Measurements from ENCODE around the gene SIL1. TPM values are rescaled to one million over a fixed set of nuclear protein-coding genes. Genes with fewer than 3 reads are reported as not detected.

SIL1 gene
- total RNA-seq, 1 donor from 2014 or later = 41.6 TPM

- no peaks in the 10 kb centered on the region for H3K4me1 Mint-ChIP-seq (ENCODE audit: low read depth, unreplicated experiment)
- H3K4me3 ChIP-seq (ENCODE audit: insufficient read depth, low read depth, low read length) = no peak overlapping the region
- no peak overlapping the region for H3K27ac ChIP-seq (ENCODE audit: low read depth, low read length)
- no peaks in the 10 kb centered on the region for H3K9me3 ChIP-seq (ENCODE audit: insufficient read depth, low read depth, low read length)
- no peaks in the 10 kb centered on the region for H3K27me3 Mint-ChIP-seq (ENCODE audit: low read depth, unreplicated experiment)
- peaks cover 3% of the 10 kb centered on the region for H3K9me3 Mint-ChIP-seq (ENCODE audit: unreplicated experiment)
- H3K4me1 ChIP-seq (ENCODE audit: insufficient read depth, low read length) = no peaks in the 10 kb centered on the region
- no peak for TF ChIP-seq CTCF (IDR thresholded peaks at IDR 0.05; ENCODE audit: insufficient read depth, low read depth, low read length)
- peaks cover 40% of the 10 kb centered on the region for H3K36me3 Mint-ChIP-seq (ENCODE audit: low read depth, unreplicated experiment)
- H3K4me2 ChIP-seq (ENCODE audit: low read length) = no peak overlapping the region
- no peaks in the 10 kb centered on the region for H3K27me3 ChIP-seq (ENCODE audit: insufficient read depth, low read length)
- DNase-seq (ENCODE audit: low read depth) (no peak), FAIRE-seq (no peak)
- H2AFZ ChIP-seq (ENCODE audit: low read depth, low read length) = no peak overlapping the region
- peaks cover 16% of the 10 kb centered on the region for H4K20me1 ChIP-seq (ENCODE audit: insufficient read depth, low read length)
- H3K79me2 ChIP-seq (ENCODE audit: insufficient read depth, low read length) = no peaks in the 10 kb centered on the region
- no peak overlapping the region for H3K4me3 Mint-ChIP-seq (ENCODE audit: unreplicated experiment)
- H3K36me3 ChIP-seq (ENCODE audit: insufficient read depth, low read length) = peaks cover 30% of the 10 kb centered on the region
- H3K27ac Mint-ChIP-seq (ENCODE audit: unreplicated experiment) = no peak overlapping the region
- H3K9ac ChIP-seq (ENCODE audit: low read length) = no peak overlapping the region
These were observed 261.8 kb downstream of the SIL1 start for GRCh38 chr5:138936225-138936967.

- Histone ChIP-seq H3K4me1 (ENCODE audit: insufficient read depth, low read length) (no peaks in the 10 kb centered on the region), H3K4me2 (ENCODE audit: low read length) (no peak overlapping the region), H3K9ac (ENCODE audit: low read length) (no peak overlapping the region), H3K9me3 (ENCODE audit: insufficient read depth, low read depth, low read length) (no peaks in the 10 kb centered on the region), H4K20me1 (ENCODE audit: insufficient read depth, low read length) (peaks cover 22% of the 10 kb centered on the region), H3K79me2 (ENCODE audit: insufficient read depth, low read length) (no peaks in the 10 kb centered on the region), H3K4me3 (ENCODE audit: insufficient read depth, low read depth, low read length) (no peak overlapping the region), H3K27ac (ENCODE audit: low read depth, low read length) (no peak overlapping the region), H3K36me3 (ENCODE audit: insufficient read depth, low read length) (peaks cover 39% of the 10 kb centered on the region), H3K27me3 (ENCODE audit: insufficient read depth, low read length) (no peaks in the 10 kb centered on the region), H2AFZ (ENCODE audit: low read depth, low read length) (no peak overlapping the region)
- peak overlapping the region; percentile 51 for H3K27ac Mint-ChIP-seq (ENCODE audit: unreplicated experiment)
- no peak overlapping the region for H3K4me3 Mint-ChIP-seq (ENCODE audit: unreplicated experiment)
- no peaks in the 10 kb centered on the region for H3K27me3 Mint-ChIP-seq (ENCODE audit: low read depth, unreplicated experiment)
- no peak for DNase-seq (ENCODE audit: low read depth)
- H3K36me3 Mint-ChIP-seq (ENCODE audit: low read depth, unreplicated experiment) = peaks cover 42% of the 10 kb centered on the region
- TF ChIP-seq EZH2 (IDR thresholded peaks at IDR 0.05; ENCODE audit: insufficient read depth, low read length) (no peak), CTCF (IDR thresholded peaks at IDR 0.05; ENCODE audit: insufficient read depth, low read depth, low read length) (no peak)
- no peaks in the 10 kb centered on the region for H3K4me1 Mint-ChIP-seq (ENCODE audit: low read depth, unreplicated experiment)
- no peak for FAIRE-seq
- H3K9me3 Mint-ChIP-seq (ENCODE audit: unreplicated experiment) = peaks cover 3% of the 10 kb centered on the region
These were observed 262.7 kb downstream of the SIL1 start for GRCh38 chr5:138935466-138935865.

GRCh38 chr5:138934971-138935370 lies 263.2 kb downstream of the SIL1 start:
- no peak overlapping the region for H3K27ac Mint-ChIP-seq (ENCODE audit: unreplicated experiment)
- H3K4me3 Mint-ChIP-seq (ENCODE audit: unreplicated experiment) = no peak overlapping the region
- H3K9me3 Mint-ChIP-seq (ENCODE audit: unreplicated experiment) = peaks cover 3% of the 10 kb centered on the region
- H3K27me3 Mint-ChIP-seq (ENCODE audit: low read depth, unreplicated experiment) = no peaks in the 10 kb centered on the region
- H3K36me3 ChIP-seq (ENCODE audit: insufficient read depth, low read length) = peaks cover 44% of the 10 kb centered on the region
- H3K4me2 ChIP-seq (ENCODE audit: low read length) = no peak overlapping the region
- no peaks in the 10 kb centered on the region for H3K27me3 ChIP-seq (ENCODE audit: insufficient read depth, low read length)
- peaks cover 22% of the 10 kb centered on the region for H4K20me1 ChIP-seq (ENCODE audit: insufficient read depth, low read length)
- no peak for TF ChIP-seq EZH2 (IDR thresholded peaks at IDR 0.05; ENCODE audit: insufficient read depth, low read length)
- no peak for TF ChIP-seq CTCF (IDR thresholded peaks at IDR 0.05; ENCODE audit: insufficient read depth, low read depth, low read length)
- no peaks in the 10 kb centered on the region for H3K79me2 ChIP-seq (ENCODE audit: insufficient read depth, low read length)
- no peaks in the 10 kb centered on the region for H3K9me3 ChIP-seq (ENCODE audit: insufficient read depth, low read depth, low read length)
- H3K4me1 ChIP-seq (ENCODE audit: insufficient read depth, low read length) = no peaks in the 10 kb centered on the region
- no peak for FAIRE-seq
- no peak overlapping the region for H3K4me3 ChIP-seq (ENCODE audit: insufficient read depth, low read depth, low read length)
- H3K36me3 Mint-ChIP-seq (ENCODE audit: low read depth, unreplicated experiment) = peaks cover 46% of the 10 kb centered on the region
- DNase-seq (ENCODE audit: low read depth) = no peak
- H3K9ac ChIP-seq (ENCODE audit: low read length) = no peak overlapping the region
- no peaks in the 10 kb centered on the region for H3K4me1 Mint-ChIP-seq (ENCODE audit: low read depth, unreplicated experiment)
- H2AFZ ChIP-seq (ENCODE audit: low read depth, low read length) = no peak overlapping the region
- H3K27ac ChIP-seq (ENCODE audit: low read depth, low read length) = no peak overlapping the region
